Tibial nerve (tissue), 4 donors: Measurements from ENCODE around the gene CRYZL1. TPM values are rescaled to one million over a fixed set of nuclear protein-coding genes. Genes with fewer than 3 reads are reported as not detected.

ENCODE experiments used
- DNase-seq, 2 donors: peaks; one replicate each; pipeline ENCODE4 v3.0.0-alpha.2; 2019; ENCODE audit warnings: low spot score in 2 of 2
- H3K27ac ChIP-seq, 4 donors: fragments of 200-600 bp; sonication (generic) in 3 of 4; one replicate each; pipeline ENCODE4 v1.5.1; 2017 to 2019; ENCODE audit warnings: mild to moderate bottlenecking in 1 of 4
- H3K27me3 ChIP-seq, 2 donors: fragments of 200-600 bp; sonication (generic) in 1 of 2; one replicate each; pipeline versions ENCODE4 v1.5.1 to v1.6.0; 2017 to 2019
- H3K36me3 ChIP-seq, 3 donors: fragments of 200-600 bp; sonication (generic); one replicate each; pipeline ENCODE4 v1.5.1; 2018 to 2019
- H3K4me1 ChIP-seq, 4 donors: fragments of 200-600 bp; sonication (generic) in 3 of 4; one replicate each; pipeline ENCODE4 v1.5.1; 2017 to 2019
- H3K4me3 ChIP-seq, 4 donors: fragments of 200-600 bp; sonication (generic) in 3 of 4; one replicate each; pipeline ENCODE4 v1.5.1; 2017 to 2019; ENCODE audit warnings: mild to moderate bottlenecking in 1 of 4, moderate library complexity in 1 of 4
- H3K9me3 ChIP-seq, 4 donors: fragments of 200-600 bp; sonication (generic) in 3 of 4; one replicate each; pipeline ENCODE4 v1.5.1; 2017 to 2019
- CTCF ChIP-seq, 5 experiments: fragments of 200-600 bp in 3 of 5; fragments of 450-650 bp in 2 of 5; sonication (generic) in 3 of 5; IDR thresholded peaks; one replicate each; pipeline ENCODE4 v1.5.1; 2016 to 2019; ENCODE audit warnings: antibody characterized with exemption in 5 of 5, mild to moderate bottlenecking in 3 of 5, moderate library complexity in 2 of 5
- EP300 ChIP-seq, 2 donors: sonication (generic); formaldehyde crosslinking; IDR thresholded peaks; one replicate each; pipeline ENCODE4 v1.6.1; 2017; ENCODE audit warnings: antibody characterized with exemption in 2 of 2, mild to moderate bottlenecking in 1 of 2
- POLR2A ChIP-seq, 2 donors: fragments of 450-650 bp; IDR thresholded peaks; one replicate each; pipeline ENCODE4 v1.6.1; 2017; ENCODE audit warnings: antibody characterized with exemption in 2 of 2, mild to moderate bottlenecking in 2 of 2, moderate library complexity in 2 of 2
- WGBS, 2 donors: methylation state at CpG; one replicate each; pipeline ENCODE4 v1.1.5; 2018; 5-methylcytosine and 5-hydroxymethylcytosine counted together
- total RNA-seq, 4 donors: library from RNA; depleted of rRNA; stranded (reverse); fragments of >200 nt; gene quantifications; one replicate each; pipeline ENCODE4 v1.1.0, GENCODE V29; 2016

CRYZL1 gene
- total RNA-seq, 4 donors from 2014 or later = 48.8 to 94.4 (median 74.8) TPM

GRCh38 chr21:33541105-33541711 is 100.3 kb downstream of the CRYZL1 start:
- peaks cover 0 to 32% (median 0%) of the 10 kb centered on the region in 3 donors for H3K36me3 ChIP-seq
- no peaks in the 10 kb centered on the region for H3K27me3 ChIP-seq
- peaks cover 0 to 46% (median 22%) of the 10 kb centered on the region in 4 donors for H3K4me1 ChIP-seq
- H3K4me3 ChIP-seq = peak overlapping the region; percentile 60 to 77 (median 76)
- 50 to 52% methylated on average over 19 of the region's 19 CpGs for WGBS, 2 donors
- TF ChIP-seq CTCF (IDR thresholded peaks at IDR 0.05) (no peak), POLR2A (IDR thresholded peaks at IDR 0.05) (no peak), EP300 (IDR thresholded peaks at IDR 0.05) (no peak)
- H3K9me3 ChIP-seq = no peaks in the 10 kb centered on the region
- peak overlapping the region; percentile 96 to 100 (median 98) for H3K27ac ChIP-seq
- DNase-seq = no peak

- H3K4me3 ChIP-seq = peak overlapping the region in 2 of 4 donors; percentile 60 to 76
- no peak for TF ChIP-seq CTCF (IDR thresholded peaks at IDR 0.05)
- no peak for TF ChIP-seq POLR2A (IDR thresholded peaks at IDR 0.05)
- TF ChIP-seq EP300 (IDR thresholded peaks at IDR 0.05) = no peak
These were observed 100.8 kb downstream of the CRYZL1 start for GRCh38 chr21:33540711-33541104.

GRCh38 chr21:33539616-33540015 is 101.9 kb downstream of the CRYZL1 start:
- no peak for DNase-seq
- WGBS, 2 donors = 79 to 83% methylated on average over 4 of the region's 4 CpGs
- H3K4me3 ChIP-seq = no peak overlapping the region

More at GRCh38 chr21:33540711-33541104, 100.8 kb downstream of the CRYZL1 start:
- peaks cover 0 to 36% (median 0%) of the 10 kb centered on the region in 3 donors for H3K36me3 ChIP-seq
- peaks cover 0 to 41% (median 19%) of the 10 kb centered on the region in 4 donors for H3K4me1 ChIP-seq
- no peaks in the 10 kb centered on the region for H3K27me3 ChIP-seq
- H3K27ac ChIP-seq = peak overlapping the region in 3 of 4 donors; percentile 98 to 100 (median 99)
- no peak for DNase-seq
- H3K9me3 ChIP-seq = no peaks in the 10 kb centered on the region
- WGBS, 2 donors = 71 to 82% methylated on average over 3 of the region's 3 CpGs

More at GRCh38 chr21:33539616-33540015, 101.9 kb downstream of the CRYZL1 start:
- Histone ChIP-seq H3K36me3 (peaks cover 0 to 47% (median 2%) of the 10 kb centered on the region in 3 donors), H3K27me3 (no peaks in the 10 kb centered on the region), H3K9me3 (no peaks in the 10 kb centered on the region), H3K27ac (no peak overlapping the region), H3K4me1 (peaks cover 0 to 30% (median 10%) of the 10 kb centered on the region in 4 donors)
- TF ChIP-seq EP300 (IDR thresholded peaks at IDR 0.05) = no peak
- no peak for TF ChIP-seq POLR2A (IDR thresholded peaks at IDR 0.05)
- TF ChIP-seq CTCF (IDR thresholded peaks at IDR 0.05) = no peak

Other genes starting within 250 kb of the CRYZL1 start
- 100 to 1,000 TPM; 110 to 153 (median 129) TPM for gene IFNGR2, start 238.3 kb downstream of the CRYZL1 start, total RNA-seq
- gene TMEM50B, start 161.8 kb downstream of the CRYZL1 start, total RNA-seq = 100 to 1,000 TPM in 3 of 4 donors, 10 to 100 TPM in 1; 77.7 to 155 (median 146) TPM
- gene DNAJC28, start 150.0 kb downstream of the CRYZL1 start, total RNA-seq = 1 to 10 TPM in 3 of 4 donors, under 1 TPM in 1; 0.66 to 3.6 (median 1.7) TPM
- gene GART, start 99.6 kb downstream of the CRYZL1 start, total RNA-seq = 100 to 1,000 TPM in 2 of 4 donors, 10 to 100 TPM in 2; 73.5 to 141 (median 106) TPM
- 100 to 1,000 TPM; 243 to 283 (median 271) TPM for gene SON, start 98.7 kb downstream of the CRYZL1 start, total RNA-seq
- 10 to 100 TPM; 11.5 to 20.6 (median 18.1) TPM for gene DONSON, start 53.1 kb downstream of the CRYZL1 start, total RNA-seq
- 100 to 1,000 TPM in 2 of 4 donors, 10 to 100 TPM in 2; 50.4 to 208 (median 96.7) TPM for gene ITSN1, start 760 bp upstream of the CRYZL1 start, total RNA-seq